GM18909 (cell line): ENCODE measurements around the gene DDX54.

Experiments used
- ATAC-seq: cut with Tn5 transposase; IDR thresholded peaks from one replicate; pipeline ENCODE4 v1.9.1; 2021; ENCODE audit warnings: mild to moderate bottlenecking; ENCODE audit not compliant: unreplicated experiment, poor library complexity

Gene DDX54

DNA sequence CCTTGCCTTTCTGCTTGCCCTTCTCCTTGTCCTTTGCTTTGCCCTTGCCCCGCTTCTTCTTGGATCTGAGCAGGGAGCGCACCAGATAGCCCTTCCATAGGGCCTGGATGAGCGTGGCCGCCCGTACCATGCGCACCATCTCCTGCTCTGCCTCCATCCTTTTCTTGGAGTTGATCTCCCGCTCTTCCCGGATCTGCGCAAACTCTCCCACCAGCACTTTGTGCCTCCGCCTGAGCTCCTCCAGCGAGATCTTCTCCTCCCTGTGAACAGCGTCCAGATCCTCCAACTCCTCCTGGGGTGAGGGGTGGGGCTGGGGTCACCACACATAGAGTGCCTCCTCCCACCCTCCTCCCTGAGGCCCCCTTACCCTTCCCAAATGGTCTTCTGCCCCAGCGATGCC, 10.3 kb upstream of the DDX54 start:
- no peak for ATAC-seq

DNA sequence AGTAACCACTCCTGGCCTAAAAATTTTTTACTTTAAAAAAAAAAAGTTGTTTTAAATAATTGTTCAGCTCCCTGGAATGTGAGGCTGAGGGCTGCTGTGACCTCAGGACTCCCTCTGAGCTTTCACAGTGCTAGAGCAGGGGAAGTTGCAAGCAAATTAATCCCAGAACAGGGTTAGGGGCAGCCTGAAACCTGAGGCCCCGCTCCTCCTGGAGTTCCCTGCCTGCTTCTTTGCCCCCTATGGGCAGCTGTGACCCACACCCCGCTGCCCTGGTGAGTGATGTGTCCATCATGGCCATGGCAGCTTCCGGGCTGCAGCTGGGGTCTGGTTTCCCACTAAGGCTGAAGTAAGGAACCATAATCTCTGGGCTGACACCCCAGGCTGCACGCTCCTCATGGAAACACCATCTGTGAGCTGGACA, 9.7 kb upstream of the DDX54 start:
- ATAC-seq = no peak

GRCh38 chr12:113191227-113191626, 5.9 kb upstream of the DDX54 start:
- ATAC-seq = no peak

GRCh38 chr12:113190761-113191160, 5.5 kb upstream of the DDX54 start:
- no peak for ATAC-seq

DNA sequence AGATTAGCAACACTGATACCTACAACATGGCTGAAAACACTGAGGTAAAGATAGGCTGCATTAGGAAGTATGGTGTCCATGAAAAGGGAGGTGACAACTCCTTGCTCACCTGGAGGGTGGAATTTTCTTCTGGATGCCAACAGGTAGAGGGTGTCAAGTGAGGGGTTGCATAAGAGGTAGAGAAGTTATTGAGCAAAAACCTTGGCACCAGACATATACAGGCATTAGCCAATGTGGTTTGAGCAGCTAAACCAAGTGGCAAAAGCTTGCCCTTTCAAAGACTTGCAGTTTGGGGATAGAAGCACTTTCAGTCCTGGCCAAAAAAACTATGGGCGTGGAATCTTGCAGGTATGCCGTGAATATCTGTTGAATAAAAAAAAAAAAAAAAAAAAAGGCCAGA, 4.1 kb upstream of the DDX54 start:
- ATAC-seq = no peak

DNA sequence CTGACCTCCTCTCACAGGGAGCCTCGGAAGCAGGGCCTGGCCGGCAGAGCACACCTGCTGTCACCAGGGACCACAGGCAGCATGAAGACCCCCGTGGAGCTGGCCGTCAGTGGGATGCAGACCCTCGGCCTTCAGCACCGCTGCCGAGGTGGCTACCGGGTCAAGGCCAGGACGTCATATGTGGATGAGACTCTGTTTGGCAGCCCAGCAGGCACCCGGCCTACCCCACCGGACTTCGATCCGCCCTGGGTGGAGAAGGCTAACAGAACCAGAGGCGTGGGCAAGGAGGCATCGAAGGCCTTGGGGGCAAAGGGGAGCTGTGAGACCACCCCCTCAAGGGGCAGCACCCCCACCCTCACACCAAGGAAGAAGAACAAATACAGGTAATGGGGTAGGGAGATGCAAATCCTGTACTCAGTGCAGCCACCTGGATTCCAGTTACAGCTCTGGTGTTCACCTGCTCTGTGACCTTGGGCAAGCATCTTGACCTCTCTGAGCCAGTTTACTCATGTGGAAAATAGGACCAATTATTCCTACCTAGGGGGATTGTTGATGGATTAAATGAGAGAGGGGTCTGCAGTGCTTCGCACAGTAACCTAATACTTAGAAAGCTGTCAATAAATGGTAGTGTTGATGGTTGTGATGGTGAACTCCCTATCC, 1.5 kb upstream of the DDX54 start:
- no peak for ATAC-seq

DNA sequence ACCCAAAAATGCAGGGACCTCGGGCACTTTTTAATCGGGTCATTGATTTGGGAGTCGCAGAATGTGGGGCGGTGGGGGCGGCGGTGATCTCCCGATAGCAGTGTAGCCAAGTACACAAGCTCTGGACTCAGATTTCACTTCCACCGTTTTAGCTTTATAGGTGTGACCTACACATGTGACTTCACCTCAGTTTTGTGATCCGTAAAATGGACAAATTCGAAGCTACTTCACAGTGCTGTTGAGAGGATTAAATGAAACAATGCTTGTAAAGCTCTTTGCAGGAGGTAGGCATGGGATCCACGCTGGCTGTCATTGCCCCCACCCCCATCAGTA, 721 bp upstream of the DDX54 start:
- ATAC-seq = no peak

DNA sequence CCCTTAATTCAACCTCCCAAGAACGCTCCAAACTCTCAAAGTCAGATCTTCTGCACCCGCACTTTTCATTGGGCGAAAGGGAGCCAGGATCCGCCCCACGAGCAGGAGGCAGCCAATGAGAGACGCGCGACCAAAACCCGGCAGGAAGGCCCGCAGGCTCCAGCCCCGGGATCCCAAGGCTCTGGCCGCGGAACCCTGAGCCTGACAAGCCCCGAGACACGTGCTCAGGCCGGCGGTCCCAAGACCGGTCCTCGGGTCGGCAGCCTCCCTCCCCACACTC, 438 bp downstream of the DDX54 start:
- peak; percentile 83 for ATAC-seq

DNA sequence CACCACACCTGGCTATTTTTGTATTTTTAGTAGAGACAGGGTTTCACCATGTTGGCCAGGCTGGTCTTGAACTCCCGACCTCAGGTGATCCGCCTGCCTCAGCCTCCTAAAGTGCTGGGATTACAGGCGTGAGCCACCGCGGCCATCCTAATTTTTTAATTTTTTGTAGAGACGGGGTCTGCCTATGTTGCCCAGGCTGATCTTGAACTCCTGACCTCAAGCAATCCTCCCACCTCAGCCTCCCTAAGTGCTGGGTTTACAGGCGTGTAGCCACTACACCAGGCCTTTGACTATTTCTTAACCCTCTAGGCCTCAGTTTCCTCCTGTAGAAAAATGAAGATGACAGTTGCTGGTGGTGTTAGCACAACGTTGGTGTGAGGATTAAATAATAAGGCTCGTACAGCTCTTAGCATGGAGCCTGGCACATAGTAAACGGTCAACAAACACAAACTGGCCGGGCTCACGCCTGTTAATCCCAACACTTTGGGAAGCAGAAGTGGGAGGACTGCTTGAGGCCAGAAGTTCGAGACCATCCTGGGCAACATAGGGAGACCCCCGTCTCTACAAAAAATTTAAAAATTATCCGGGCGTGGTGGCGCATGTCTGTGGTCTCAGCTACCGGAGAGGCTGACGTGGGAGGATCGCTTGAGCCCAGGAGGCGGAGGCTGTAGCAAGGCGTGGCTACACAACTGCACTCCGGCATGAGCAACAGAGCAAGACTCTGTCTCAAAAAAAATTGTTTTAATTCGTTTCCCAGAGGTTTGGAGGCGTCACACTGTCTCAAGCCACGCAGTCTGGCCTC, 979 bp downstream of the DDX54 start:
- peak; percentile 48 for ATAC-seq

DNA sequence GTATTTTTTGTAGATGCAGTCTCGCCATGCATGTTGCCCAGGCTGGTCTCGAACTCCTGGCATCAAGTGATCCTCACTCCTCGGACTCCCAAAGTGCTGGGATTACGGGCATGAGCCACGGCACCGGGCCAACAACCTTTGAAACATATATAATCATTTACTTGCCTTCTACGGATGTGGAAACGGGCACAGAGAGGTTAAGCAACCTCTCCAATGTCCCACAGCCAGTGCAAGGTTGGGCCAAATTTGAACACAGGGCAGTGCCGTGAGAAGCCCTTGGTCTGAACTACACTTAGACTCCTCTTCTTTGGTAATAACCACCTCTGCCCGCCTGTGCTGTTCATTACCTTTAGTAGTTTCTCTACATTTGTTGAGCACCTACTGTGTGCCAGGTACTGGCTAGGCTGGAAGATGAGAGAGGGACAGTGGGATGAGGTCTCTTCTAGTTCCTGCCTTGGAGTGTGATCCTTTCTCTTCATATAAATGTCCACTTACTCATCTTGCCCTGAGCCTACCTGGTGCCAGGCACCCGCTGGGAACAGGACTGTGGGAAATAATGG, 2.2 kb downstream of the DDX54 start:
- no peak for ATAC-seq

GRCh38 chr12:113181975-113182374, 3.3 kb downstream of the DDX54 start:
- no peak for ATAC-seq

GRCh38 chr12:113180333-113180732, 4.9 kb downstream of the DDX54 start:
- ATAC-seq = no peak

GRCh38 chr12:113179023-113179422, 6.3 kb downstream of the DDX54 start:
- no peak for ATAC-seq

DNA sequence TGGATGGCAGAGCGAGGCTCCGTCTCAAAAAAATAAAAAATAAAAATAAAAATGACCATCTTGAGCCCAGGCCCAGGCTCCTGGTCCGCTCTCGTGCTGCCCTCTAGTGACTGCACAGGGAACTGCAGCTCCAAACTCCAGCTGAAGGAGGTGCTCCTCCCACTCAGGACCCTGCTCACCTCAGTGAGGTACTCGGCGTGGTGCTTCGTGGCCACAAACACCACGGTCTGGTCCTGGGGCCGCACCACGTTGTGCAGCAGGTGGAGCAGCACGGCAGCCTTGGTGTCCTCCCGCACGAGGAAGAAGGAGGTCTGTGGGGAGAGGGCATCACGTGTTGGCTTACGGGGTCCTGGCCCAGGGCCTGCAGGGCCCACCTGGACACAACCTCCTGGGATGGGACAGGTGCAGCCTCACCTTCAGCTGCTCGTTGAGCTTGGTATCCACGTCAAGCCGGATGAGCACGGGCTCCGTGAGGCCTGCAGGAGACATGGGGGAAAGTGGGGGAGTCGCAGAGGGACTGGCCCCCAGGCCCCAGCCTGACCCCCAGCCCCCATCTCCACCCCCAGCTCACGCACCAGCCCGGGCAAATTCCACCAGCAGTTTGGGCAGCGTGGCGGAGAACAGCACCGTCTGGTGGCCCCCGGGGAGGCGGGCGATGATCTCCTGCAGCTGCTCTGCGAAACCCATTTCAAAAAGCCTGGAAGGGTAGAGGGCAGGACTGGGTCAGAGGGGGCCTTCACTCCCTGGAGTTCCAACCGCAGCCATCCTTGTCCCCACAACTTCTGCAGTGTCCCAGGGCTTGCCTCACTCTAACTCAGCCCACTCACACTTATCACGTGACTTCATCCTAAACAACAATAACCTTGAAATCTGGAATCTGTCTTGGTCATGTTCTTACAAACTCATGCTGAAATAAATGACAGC, 10.6 kb downstream of the DDX54 start:
- ATAC-seq = no peak

- ATAC-seq = peak; percentile 56
Measured at GRCh38 chr12:113173081-113173698, 12.1 kb downstream of the DDX54 start.

DNA sequence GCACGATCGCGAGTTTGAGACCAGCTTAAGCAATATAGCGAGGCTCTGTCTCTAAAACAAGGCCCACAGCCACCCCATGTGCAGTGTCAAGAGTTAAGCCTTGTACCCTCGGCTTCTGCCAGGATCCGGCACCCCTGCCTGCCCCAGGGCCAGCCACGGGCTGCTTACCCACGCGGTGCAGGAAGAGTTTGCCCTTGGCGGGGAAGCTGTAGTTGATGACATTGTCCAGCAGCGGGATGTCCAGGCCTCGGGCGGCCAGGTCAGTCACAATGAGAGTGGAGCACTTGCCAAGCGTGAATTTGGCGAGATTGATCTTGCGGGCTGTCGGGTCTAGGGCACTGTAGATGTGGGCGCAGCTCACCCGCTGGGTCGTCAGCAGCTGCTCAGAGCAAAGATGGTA, 13.1 kb downstream of the DDX54 start:
- ATAC-seq = no peak

DNA sequence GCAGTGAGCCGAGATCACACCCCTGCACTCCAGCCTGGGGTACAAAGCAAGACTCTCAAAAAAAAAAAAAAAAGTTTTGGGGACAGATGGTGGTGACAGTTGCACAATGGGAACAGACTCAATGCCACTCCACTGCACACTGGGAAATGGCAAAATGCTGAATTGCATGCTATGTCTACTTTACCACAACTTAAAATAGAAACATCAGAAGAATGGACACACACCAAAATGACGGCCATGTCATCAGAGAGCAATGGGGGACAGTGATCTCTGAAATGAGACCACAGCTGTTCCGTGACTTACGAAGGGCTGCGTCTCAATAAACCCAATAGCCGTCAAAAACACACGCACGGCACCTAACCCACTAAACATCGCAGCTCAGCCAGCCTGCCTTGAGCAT, 13.7 kb downstream of the DDX54 start:
- no peak for ATAC-seq

GRCh38 chr12:113170926-113171325, 14.4 kb downstream of the DDX54 start:
- no peak for ATAC-seq

GRCh38 chr12:113170457-113170856, 14.8 kb downstream of the DDX54 start:
- no peak for ATAC-seq

DNA sequence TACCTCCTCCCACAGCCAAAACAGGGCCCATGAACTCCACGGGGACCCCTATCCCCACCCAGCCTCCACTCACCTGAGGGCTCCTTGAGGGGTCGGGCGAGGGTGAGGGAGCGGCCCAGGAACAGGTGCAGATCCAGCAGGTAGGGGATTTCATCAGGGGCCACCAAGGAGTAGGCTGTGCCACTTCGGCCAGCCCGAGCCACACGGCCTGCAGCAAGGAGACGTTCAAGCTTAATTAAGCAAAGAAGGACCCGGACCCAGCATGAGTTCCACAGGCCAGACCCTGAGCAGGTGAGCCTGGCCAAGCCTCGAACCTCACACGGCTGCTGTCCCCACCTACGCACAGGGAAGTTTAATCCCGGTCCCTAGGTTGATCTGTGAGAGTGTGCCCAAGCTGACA, 15.6 kb downstream of the DDX54 start:
- no peak for ATAC-seq

DNA sequence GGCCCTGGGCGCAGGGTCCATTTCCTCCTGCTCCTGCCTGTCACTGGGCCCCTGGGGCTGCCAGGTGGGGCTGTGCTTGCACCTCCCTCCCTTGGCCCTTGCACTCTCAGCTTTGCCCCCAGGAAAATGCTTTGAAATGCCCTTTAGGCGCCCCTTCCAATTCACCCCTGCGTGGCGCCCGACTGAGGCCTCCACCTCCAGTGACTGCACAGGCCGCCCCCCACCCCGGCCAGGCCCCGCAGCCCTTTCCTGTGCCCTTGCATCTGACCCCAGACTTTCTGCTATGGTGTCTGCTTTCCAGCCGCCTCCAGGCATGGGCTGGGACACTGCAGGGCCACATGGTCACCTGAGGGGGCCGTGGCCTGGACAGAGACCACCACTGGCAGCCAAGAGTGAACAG, 17.4 kb downstream of the DDX54 start:
- no peak for ATAC-seq
